RCC 7860 (cell line): ENCODE measurements around the gene SFT2D2.

ENCODE experiments used
- DNase-seq: peaks from one replicate; pipeline ENCODE4 v3.0.0-alpha.2; 2015; ENCODE audit warnings: low spot score
- FAIRE-seq: peaks from 2 replicates; lab custom pipeline; 2012; peaks lifted over from hg19 to GRCh38; lab: Jason Lieb, UNC

The SFT2D2 gene

DNA sequence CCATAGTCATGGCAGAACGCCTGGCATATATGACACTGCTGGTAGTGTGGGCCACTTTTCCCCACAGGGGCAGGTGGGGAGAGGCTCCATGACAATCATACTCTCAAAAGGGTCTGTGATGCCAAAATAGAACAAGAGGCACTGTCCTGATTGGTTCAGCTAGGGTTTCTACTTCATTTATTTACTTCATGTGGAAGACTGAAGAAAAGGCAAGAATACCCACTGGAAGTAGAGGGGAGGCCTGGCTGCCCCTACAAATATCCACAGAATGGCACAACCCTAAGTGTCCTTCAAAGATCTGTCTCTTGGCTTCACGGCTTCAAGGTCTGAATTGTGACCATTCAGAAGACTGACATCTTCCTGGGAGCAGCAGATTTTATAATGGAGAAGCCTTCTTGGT, 4.5 kb upstream of the SFT2D2 start:
- FAIRE-seq (no peak), DNase-seq (no peak)

- DNase-seq (no peak), FAIRE-seq (no peak)
Measured at GRCh38 chr1:168223261-168223660, 2.5 kb upstream of the SFT2D2 start.

DNA sequence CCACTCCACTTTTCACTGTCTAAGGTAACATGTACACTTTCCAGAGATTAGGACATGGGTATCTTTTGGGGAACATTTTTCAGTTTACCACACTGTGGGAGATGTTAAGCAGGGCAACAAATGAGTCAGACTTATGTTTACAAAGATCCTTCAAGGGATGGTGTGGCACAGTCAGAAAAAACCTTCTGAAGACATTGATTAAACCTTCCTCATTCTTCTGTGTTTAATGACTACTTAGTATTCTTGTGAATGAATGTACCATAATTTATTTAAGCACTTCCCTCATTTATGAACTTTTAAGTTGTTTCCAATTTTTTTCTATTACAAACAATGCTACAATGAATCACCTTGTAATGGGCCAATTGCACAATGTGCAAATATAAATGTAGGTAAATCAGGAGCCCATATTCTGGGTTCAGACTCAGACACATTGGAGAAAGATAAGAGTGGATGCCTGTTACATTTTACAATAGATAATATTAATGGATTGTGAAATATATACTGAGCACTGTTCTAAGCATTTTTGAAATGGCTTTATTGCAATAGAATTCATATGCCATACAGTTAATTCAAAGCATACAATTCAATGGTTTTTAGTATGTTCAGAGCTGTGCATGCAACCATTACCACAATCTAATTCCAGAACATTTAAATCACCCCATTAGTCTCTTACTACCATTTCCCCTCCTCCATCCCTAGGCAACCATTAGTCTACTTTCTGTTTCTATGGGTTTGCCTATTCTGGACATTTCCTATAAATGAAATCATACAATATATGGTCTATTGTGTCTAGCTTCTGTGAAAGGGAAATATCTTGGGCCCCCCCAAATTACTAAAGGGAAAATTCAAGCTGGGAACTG, 1.9 kb upstream of the SFT2D2 start:
- DNase-seq (no peak), FAIRE-seq (no peak)

GRCh38 chr1:168224991-168225390, 813 bp upstream of the SFT2D2 start:
- no peak for DNase-seq
- FAIRE-seq = no peak

DNA sequence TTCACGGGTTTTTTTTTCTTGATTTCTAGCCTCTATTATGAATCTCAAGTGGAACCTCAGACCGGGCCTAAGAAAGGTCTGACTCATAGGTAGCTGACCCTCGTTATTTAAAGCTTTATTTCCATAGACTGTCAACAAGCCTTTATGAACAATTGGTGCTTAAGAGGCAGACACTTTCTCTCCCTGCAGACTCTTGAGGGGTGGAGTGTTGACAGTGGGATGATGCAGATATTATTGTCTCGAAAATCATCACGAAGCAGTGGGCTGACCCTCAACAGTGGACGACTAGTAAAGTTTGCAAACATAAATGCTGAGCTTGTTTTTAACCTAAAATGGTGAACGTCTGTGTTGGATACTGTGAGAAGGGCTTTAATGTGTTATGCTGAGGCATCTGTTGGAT, 1.8 kb downstream of the SFT2D2 start:
- no peak for DNase-seq
- FAIRE-seq = no peak

GRCh38 chr1:168229893-168230292, 4.1 kb downstream of the SFT2D2 start:
- FAIRE-seq = no peak
- no peak for DNase-seq

DNA sequence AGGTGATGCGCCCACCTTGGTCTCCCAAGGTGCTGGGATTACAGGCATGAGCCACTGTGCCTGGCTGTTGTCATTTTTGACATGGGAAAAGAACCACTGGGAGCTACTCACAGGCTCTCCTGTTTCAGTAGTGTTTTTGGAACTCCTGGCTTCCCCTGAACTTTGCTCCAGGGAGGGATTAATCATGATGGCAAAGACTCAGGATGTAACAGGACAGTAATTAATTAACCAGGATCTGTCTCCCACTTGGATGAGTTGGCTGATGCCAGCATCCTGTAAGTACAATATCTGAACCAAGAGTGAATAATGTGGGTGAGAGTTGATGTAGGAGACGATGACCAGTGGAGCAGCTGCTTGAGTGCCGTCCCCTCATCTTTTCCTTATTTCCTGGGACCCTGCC, 4.9 kb downstream of the SFT2D2 start:
- peak; percentile 92 for FAIRE-seq
- peak; percentile 91 for DNase-seq

- FAIRE-seq (no peak), DNase-seq (peak; percentile 43)
Measured at GRCh38 chr1:168234846-168235547, 9.2 kb downstream of the SFT2D2 start.

GRCh38 chr1:168235548-168235885, 9.7 kb downstream of the SFT2D2 start:
- no peak for DNase-seq
- no peak for FAIRE-seq

DNA sequence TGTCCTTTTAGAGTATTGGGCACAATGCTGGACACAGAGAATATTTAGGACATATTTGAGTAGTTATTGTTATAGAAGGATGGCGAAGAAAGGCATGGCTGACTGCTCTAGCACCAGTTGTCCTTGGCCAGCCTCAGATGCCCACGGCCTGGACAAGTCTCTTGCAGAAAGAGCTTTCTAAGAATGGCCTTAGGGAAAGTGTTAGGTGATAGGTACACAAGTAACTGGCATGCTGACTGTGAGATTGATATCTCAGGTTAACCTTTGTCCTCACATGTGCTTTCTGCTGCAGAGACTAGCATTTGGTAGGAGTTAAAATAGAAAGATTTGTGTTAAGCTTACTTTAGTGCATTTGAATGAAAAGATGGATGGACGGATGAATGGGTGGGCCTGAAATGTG, 10.1 kb downstream of the SFT2D2 start:
- DNase-seq (no peak), FAIRE-seq (no peak)

- no peak for FAIRE-seq
- DNase-seq = no peak
Measured at GRCh38 chr1:168236836-168237611, 11.2 kb downstream of the SFT2D2 start.

DNA sequence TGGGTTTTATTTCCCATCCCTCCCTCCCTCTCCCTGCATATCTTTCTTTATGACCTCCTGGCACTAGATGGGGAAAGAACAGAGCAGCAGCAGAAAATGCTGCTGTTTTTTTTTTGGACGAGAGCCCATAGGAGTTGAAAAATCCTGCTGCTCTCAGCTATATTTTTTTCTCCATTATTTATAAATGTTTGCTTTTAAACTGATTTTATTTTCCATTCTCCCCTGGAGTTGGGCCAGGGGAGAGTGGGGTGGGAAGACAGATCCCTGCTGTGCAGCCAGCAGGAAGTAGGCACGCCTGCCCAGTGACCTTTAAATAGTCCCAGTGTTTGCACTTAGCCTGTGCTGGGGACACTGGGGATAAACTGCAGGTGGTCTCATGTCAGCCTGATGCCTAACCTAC, 17.4 kb downstream of the SFT2D2 start:
- no peak for DNase-seq
- no peak for FAIRE-seq

DNA sequence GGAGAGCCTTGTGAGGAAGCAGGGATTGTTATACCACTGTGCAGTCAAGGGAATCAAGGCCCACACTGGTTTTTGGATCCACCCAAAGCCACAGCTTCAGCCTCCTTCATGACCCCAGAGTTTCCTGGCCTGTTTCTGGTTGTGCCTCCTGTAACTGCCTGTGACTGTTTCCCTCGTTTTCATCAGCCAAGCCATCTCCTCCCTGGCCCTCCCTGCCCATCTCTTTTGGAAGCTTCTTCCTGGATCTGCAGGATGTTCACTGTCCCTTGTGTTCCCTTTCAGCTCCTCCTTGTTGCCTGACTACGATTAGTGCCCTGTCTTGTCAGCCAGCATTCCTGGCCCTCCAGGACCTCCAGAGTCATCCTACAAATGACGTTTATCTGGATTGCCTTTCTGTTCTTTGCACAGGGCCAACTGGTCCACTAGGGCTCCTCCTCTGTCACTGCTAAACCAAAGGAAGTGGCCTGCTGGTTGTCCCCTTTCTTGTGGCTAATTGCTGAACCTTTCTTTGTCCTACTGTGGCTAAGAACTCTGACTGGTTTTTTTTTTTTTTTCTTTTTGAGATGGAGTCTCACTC, 17.9 kb downstream of the SFT2D2 start:
- no peak for DNase-seq
- FAIRE-seq = no peak

DNA sequence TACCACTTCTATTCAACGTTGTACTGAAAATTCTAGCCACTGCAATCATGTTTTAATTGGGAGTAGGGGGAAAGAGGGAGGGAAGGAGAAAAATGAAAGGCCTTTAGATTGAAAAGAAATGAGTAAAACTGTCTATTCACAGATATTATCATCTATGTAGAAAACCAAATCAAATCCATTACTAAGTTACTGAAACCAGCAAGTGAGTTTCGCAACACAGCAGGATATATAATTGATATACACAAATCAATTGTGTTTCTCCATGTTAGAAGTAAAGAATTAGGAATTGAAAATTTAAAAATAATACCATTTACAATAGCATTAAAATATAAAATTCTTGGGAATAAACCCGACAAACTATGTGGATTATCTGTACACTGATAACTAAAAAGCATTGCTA, 19.2 kb downstream of the SFT2D2 start:
- no peak for DNase-seq
- FAIRE-seq = no peak

DNA sequence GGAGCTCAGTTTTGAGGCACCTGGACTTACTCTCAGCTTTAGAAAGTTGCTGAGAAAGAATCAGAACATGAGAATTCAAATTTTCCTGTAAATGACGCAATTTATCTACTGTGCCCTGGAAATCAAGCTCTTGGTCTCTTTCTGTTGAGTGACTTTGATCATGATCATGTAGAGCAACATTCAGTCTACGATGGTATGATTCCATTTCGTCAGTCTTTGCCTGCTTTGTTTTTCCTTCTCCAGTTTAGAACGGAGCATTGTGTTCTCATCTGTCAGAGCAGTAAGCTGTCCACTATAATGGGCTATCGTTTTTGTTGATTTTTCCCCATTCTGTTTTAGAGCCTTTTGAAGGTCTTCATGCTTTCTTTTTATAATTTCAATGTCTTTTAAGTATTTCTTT, 20.7 kb downstream of the SFT2D2 start:
- DNase-seq = no peak
- FAIRE-seq = no peak

GRCh38 chr1:168252204-168252733, 26.5 kb downstream of the SFT2D2 start:
- DNase-seq (no peak), FAIRE-seq (no peak)

- DNase-seq = no peak
- no peak for FAIRE-seq
Measured at GRCh38 chr1:168256164-168256563, 30.4 kb downstream of the SFT2D2 start.

DNA sequence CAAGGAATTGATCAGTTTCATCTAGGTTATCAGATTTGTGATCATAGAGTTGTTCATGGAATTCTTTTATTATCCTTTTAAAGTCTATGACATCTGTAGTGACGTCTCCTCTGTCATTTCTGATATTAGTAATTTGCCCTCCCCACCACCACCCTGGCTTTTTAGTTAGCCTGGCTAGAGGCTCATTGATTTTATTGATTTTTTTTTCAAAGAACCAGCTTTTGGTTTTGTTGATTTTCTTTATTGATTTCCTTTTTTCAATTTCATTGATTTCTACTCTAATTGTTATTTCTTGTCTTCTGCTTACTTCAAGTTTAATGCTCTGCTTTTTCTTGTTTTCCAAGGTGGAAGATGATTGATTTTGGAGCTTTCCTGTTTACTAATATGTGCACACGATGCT, 31.6 kb downstream of the SFT2D2 start:
- no peak for FAIRE-seq
- no peak for DNase-seq

DNA sequence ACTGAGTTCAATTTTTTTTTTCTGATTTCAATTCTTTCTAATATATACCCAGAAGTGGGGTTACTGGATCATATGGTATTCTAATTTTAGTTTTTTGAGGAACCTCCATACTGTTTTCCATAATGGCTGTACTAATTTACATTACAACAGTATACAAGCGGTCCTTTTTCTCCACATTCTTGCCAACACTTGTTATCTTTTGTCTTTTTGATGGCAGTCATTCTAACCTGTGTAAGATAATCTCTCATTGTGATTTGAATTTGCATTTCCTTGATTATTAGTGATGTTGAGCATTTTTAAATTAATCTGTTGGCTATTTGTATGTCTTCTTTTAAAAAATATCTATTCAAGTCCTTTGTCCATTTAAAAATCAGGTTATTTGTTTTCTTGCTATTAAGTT, 33.8 kb downstream of the SFT2D2 start:
- no peak for FAIRE-seq

DNA sequence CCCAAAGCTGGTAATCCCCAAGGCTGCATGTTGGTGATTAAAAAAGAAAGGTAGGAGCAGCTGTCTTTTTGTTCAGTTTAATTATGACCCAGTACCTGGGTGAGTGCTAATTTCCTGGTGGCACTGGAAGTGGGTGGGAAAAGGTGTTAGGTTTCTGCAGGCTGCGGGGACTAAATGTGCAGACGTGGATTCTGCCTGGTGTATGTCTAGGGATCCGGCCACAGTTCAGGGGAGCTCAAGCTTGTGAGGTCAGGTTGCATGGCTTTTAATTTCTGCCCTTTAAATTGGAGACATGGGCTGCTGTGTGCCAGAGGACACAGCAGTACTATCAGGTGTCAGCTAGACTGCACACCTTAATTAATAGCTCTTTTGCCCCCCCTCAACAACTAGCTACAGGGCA, 34.6 kb downstream of the SFT2D2 start:
- FAIRE-seq (no peak), DNase-seq (no peak)

More for the DNA sequence above, 33.8 kb downstream of the SFT2D2 start:
- no peak for DNase-seq

DNA sequence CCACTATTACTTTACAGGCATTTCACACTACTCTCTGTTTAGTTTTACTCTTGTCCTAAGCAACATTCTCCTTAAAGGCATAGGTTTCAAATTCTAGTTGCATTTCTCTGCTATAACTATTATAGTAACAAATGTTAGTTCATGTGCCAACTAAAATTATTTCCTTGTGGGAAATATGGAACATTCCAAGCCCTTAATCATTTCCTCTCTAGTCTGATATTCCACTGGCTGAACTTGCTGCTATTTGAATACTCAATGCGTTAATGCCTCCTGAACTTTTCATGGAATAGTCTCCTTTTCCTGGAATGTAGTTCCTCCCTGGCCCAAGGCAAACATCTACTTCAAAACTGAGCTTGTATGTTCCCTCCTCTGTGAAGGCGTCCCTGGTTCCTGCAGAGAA, 35.6 kb downstream of the SFT2D2 start:
- FAIRE-seq = no peak
- no peak for DNase-seq
